HepG2 (cell line): ENCODE data around the gene TNIP1. TPM values are rescaled to one million over a fixed set of nuclear protein-coding genes. Genes with fewer than 3 reads are reported as not detected.

Experiments used
- ARID5B ChIP-seq: IDR thresholded peaks from 2 replicates; pipeline ENCODE4 v1.4.0; 2020; ENCODE audit warnings: mild to moderate bottlenecking, missing genetic modification reagents
- ARNT ChIP-seq: fragments of 450-650 bp; IDR thresholded peaks from 2 replicates; pipeline ENCODE4 v1.6.1; 2017
- BRCA1 ChIP-seq: sonication (generic); formaldehyde crosslinking; IDR thresholded peaks from 2 replicates; pipeline ENCODE4 v1.4.0; 2020; ENCODE audit warnings: missing genetic modification reagents
- CEBPZ ChIP-seq: IDR thresholded peaks from 2 replicates; pipeline ENCODE4 v1.6.1; 2012; ENCODE audit warnings: low read length, improper control_type of control experiment
- CREB1 ChIP-seq, 2 experiments: fragments of 450-650 bp in 1 of 2; IDR thresholded peaks; 2 replicates each; pipeline ENCODE4 v1.6.1; 2016 to 2017; ENCODE audit warnings: control low read depth in 1 of 2, mild to moderate bottlenecking in 1 of 2, missing compliant biosample characterization in 1 of 2, missing genetic modification characterization in 1 of 2
- NBN ChIP-seq: fragments of 450-650 bp; conservative IDR thresholded peaks from 2 replicates; pipeline ENCODE4 v1.6.1; 2017
- REL ChIP-seq: sonication (generic); formaldehyde crosslinking; conservative IDR thresholded peaks from 2 replicates; pipeline ENCODE4 v1.8.0; 2022; ENCODE audit warnings: mild to moderate bottlenecking, missing genetic modification reagents, moderate library complexity
- TFDP1 ChIP-seq: IDR thresholded peaks from 2 replicates; pipeline ENCODE4 v1.6.1; 2016; ENCODE audit warnings: missing compliant biosample characterization, missing genetic modification reagents, borderline replicate concordance
- ZBTB7A ChIP-seq: sonication (generic); formaldehyde crosslinking; IDR thresholded peaks from 2 replicates; pipeline ENCODE4 v1.8.0; 2022; ENCODE audit warnings: mild to moderate bottlenecking, missing genetic modification reagents
- ZMYM2 ChIP-seq: sonication (generic); formaldehyde crosslinking; IDR thresholded peaks from 2 replicates; pipeline ENCODE4 v1.8.0; 2022; ENCODE audit warnings: mild to moderate bottlenecking, missing genetic modification reagents
- ZNF274 ChIP-seq: sonication (generic); formaldehyde crosslinking; IDR thresholded peaks from 2 replicates; pipeline ENCODE4 v1.5.1; 2020; ENCODE audit warnings: mild to moderate bottlenecking, missing genetic modification reagents
- ZNF44 ChIP-seq: sonication (generic); formaldehyde crosslinking; IDR thresholded peaks from 2 replicates; pipeline ENCODE4 v1.5.1; 2020; ENCODE audit warnings: mild to moderate bottlenecking, missing genetic modification reagents
- ZNF556 ChIP-seq: sonication (generic); formaldehyde crosslinking; IDR thresholded peaks from 2 replicates; pipeline ENCODE4 v1.4.0; 2020; ENCODE audit warnings: mild to moderate bottlenecking, missing genetic modification reagents, borderline replicate concordance
- ZNF691 ChIP-seq: sonication (generic); formaldehyde crosslinking; IDR thresholded peaks from 2 replicates; pipeline ENCODE4 v1.4.0; 2020; ENCODE audit warnings: missing genetic modification reagents, low read depth, mild to moderate bottlenecking, borderline replicate concordance
- ZNF737 ChIP-seq: sonication (generic); formaldehyde crosslinking; IDR thresholded peaks from 2 replicates; pipeline ENCODE4 v1.5.0; 2020; ENCODE audit warnings: missing genetic modification reagents, mild to moderate bottlenecking, borderline replicate concordance
- ZNF772 ChIP-seq: sonication (generic); formaldehyde crosslinking; IDR thresholded peaks from 2 replicates; pipeline ENCODE4 v1.5.0; 2020; ENCODE audit warnings: mild to moderate bottlenecking, missing genetic modification reagents
- ZNF800 ChIP-seq: sonication (generic); formaldehyde crosslinking; IDR thresholded peaks from 2 replicates; pipeline ENCODE4 v1.4.0; 2020; ENCODE audit warnings: missing genetic modification reagents
- polyA plus RNA-seq, 8 experiments: library from polyadenylated mRNA; depleted of rRNA in 3 of 8; stranded (reverse) in 7 of 8; unstranded in 1 of 8; fragments of >200 nt; fragmentation: Illumina TruSeq in 4 of 8; extraction: Trizol in 4 of 8; gene quantifications; 2 replicates each; pipeline versions ENCODE4 v1.2.1 to v1.2.3, GENCODE V29; 2011 to 2016; ENCODE audit warnings: low read depth in 4 of 8, missing spikeins in 1 of 8, mixed read lengths in 1 of 8; ENCODE audit not compliant: insufficient read depth in 1 of 8
- total RNA-seq, 5 experiments: library from RNA; depleted of rRNA; stranded (reverse); fragments of >200 nt; fragmentation: Illumina TruSeq; extraction: Trizol; gene quantifications; 2 replicates each; pipeline ENCODE4 v1.2.3, GENCODE V29; 2016; ENCODE audit warnings: low read depth in 1 of 5

Gene TNIP1
- total and polyA plus RNA-seq, 2 of the 13 experiments (the other 11 are each of a cell fraction or from before 2014, with no cell fraction given): 26.2 to 45.9 TPM

GRCh38 chr5:151080613-151081430 is at the start of gene TNIP1 (continued):
- TF ChIP-seq ARID5B (peak; percentile 54), ZNF772 (CRISPR knock-in tag) (no peak; the same call in 1 of the 2 replicates), ZNF737 (CRISPR knock-in tag) (no peak), CREB1 (IDR thresholded peaks at IDR 0.05) (no peak), CREB1 (CRISPR knock-in tag; IDR thresholded peaks at IDR 0.05) (peak; percentile 46; the same call in 1 of the 2 replicates), TFDP1 (CRISPR knock-in tag) (peak; percentile 52; the same call in 1 of the 2 replicates), ZNF556 (CRISPR knock-in tag) (peak; percentile 89), REL (CRISPR knock-in tag) (peak; percentile 47; the same call in 1 of the 2 replicates), ZNF274 (CRISPR knock-in tag) (0 out of 2 replicates have a peak, but pooled peaks have one; percentile 34), ZNF691 (CRISPR knock-in tag) (peak; percentile 73), BRCA1 (0 out of 2 replicates have a peak, but pooled peaks have one; percentile 52), ZNF800 (CRISPR knock-in tag) (peak; percentile 61; the same call in 1 of the 2 replicates), ZBTB7A (0 out of 2 replicates have a peak, but pooled peaks have one; percentile 33), ZNF44 (CRISPR knock-in tag) (no peak; the same call in 1 of the 2 replicates), NBN (no peak), ZMYM2 (CRISPR knock-in tag) (no peak), CEBPZ (no peak), ARNT (no peak)
